ENCODE measurements around the gene XDH. TPM values are rescaled to one million over a fixed set of nuclear protein-coding genes. Genes with fewer than 3 reads are reported as not detected.
A peak's percentile ranks its signal among the peaks of the same experiment; 100 is the strongest.

Gene XDH
- total and polyA plus RNA-seq, 8 donors: 0.06 to 40.8 (median 2.4) TPM

DNA sequence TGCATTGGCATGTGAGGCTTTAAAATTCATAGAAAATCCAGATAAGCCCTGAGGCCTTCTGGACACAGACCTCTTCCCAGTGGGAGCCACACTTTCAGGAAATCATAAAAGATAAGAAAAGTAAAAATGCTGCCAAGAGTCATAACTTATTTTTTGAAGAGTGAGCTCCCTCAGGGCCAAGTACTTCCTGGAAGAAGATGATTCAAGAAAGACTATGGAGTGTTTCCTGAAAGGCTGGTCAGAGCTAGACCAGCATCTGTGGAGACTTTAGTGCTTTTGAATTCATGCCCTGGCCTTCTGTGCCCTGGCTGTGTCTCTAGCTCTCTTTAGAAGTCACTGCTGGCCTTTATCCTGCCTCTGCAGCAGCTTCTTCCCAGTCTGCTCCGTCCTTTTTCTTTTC is 6.4 kb upstream of the XDH start:
- intact Hi-C loops (cut with DNase I; ENCODE audit: low total_unique reads): no loop called here
- no peaks in the 10 kb centered on the region for H3K36me3 ChIP-seq
- 56 to 89% (median 77%) methylated on average over 1 of the region's 1 CpG for WGBS, 5 donors
- H3K4me3 ChIP-seq: no peak overlapping the region
- peaks cover 0 to 6% (median 2%) of the 10 kb centered on the region in 4 donors for H3K4me1 ChIP-seq
- no peaks in the 10 kb centered on the region for H3K27me3 ChIP-seq
- DNase-seq: no peak
- no peak overlapping the region for H3K27ac ChIP-seq
- peaks cover 0 to 24% (median 13%) of the 10 kb centered on the region in 4 donors for H3K9me3 ChIP-seq
- TF ChIP-seq, protein P1, sequence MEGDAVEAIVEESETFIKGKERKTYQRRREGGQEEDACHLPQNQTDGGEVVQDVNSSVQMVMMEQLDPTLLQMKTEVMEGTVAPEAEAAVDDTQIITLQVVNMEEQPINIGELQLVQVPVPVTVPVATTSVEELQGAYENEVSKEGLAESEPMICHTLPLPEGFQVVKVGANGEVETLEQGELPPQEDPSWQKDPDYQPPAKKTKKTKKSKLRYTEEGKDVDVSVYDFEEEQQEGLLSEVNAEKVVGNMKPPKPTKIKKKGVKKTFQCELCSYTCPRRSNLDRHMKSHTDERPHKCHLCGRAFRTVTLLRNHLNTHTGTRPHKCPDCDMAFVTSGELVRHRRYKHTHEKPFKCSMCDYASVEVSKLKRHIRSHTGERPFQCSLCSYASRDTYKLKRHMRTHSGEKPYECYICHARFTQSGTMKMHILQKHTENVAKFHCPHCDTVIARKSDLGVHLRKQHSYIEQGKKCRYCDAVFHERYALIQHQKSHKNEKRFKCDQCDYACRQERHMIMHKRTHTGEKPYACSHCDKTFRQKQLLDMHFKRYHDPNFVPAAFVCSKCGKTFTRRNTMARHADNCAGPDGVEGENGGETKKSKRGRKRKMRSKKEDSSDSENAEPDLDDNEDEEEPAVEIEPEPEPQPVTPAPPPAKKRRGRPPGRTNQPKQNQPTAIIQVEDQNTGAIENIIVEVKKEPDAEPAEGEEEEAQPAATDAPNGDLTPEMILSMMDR (IDR thresholded peaks at IDR 0.05): no peak
- TF ChIP-seq POLR2AphosphoS5 (IDR thresholded peaks at IDR 0.05) (no peak), POLR2A (IDR thresholded peaks at IDR 0.05) (no peak), EP300 (IDR thresholded peaks at IDR 0.05) (no peak)

DNA sequence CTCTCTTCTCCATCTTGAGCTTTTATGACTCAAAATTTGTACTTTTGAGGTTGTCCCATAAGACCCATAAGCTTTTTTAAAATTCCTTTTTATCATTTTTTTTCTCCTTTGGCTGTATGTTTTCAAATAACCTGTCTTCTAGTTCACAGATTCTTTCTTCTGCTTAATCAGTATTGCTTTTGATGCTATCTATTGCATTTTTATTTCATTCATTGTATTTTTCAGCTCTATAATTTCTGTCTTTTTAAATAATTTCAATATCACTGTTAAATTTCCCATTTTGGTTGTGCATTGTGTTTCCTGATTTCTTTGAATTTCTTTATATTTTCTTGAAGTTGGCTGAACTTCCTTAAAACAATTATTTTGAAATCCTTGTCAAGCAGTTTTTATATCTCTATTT is 4.8 kb upstream of the XDH start:
- Histone ChIP-seq H3K9me3 (peaks cover 0 to 24% (median 13%) of the 10 kb centered on the region in 4 donors), H3K4me1 (peaks cover 0 to 22% (median 9%) of the 10 kb centered on the region in 4 donors), H3K36me3 (no peaks in the 10 kb centered on the region), H3K27me3 (no peaks in the 10 kb centered on the region), H3K27ac (no peak overlapping the region), H3K4me3 (no peak overlapping the region)
- DNase-seq: no peak
- intact Hi-C loops (cut with DNase I; ENCODE audit: low total_unique reads): no loop called here
- TF ChIP-seq POLR2AphosphoS5 (IDR thresholded peaks at IDR 0.05) (no peak), EP300 (IDR thresholded peaks at IDR 0.05) (no peak), POLR2A (IDR thresholded peaks at IDR 0.05) (no peak)
- TF ChIP-seq, protein P1 (IDR thresholded peaks at IDR 0.05): no peak

DNA sequence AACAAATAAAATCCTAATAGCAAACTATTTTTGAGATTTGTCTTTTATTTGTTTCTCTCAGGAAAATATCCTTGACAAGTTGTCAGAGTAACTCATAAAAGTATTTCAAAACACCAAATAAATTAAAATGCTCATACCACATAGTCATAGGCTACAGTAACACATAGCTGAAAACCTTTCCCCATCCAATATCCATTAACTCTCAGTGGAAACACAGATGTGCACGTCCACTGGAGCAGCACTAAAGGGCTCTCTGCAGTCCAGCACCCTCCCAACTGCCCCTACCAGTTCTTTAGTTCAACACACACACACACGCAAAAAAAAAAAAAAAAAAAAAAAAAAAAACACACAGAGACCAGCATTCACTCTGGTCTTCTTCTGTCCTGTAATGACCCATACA is 879 bp upstream of the XDH start:
- Histone ChIP-seq H3K4me3 (no peak overlapping the region), H3K36me3 (no peaks in the 10 kb centered on the region), H3K27ac (peak overlapping the region in 1 of 5 donors; percentile 43), H3K9me3 (peaks cover 0 to 23% (median 13%) of the 10 kb centered on the region in 4 donors), H3K4me1 (peaks cover 0 to 28% (median 13%) of the 10 kb centered on the region in 4 donors), H3K27me3 (no peaks in the 10 kb centered on the region)
- DNase-seq: peak in 1 of 2 donors; percentile 29
- intact Hi-C loops (cut with DNase I; ENCODE audit: low total_unique reads): no loop called here
- 25 to 44% (median 35%) methylated on average over 2 of the region's 2 CpGs for WGBS, 5 donors
- no peak for TF ChIP-seq POLR2AphosphoS5 (IDR thresholded peaks at IDR 0.05)
- no peak for TF ChIP-seq EP300 (IDR thresholded peaks at IDR 0.05)
- TF ChIP-seq, protein P1 (IDR thresholded peaks at IDR 0.05): no peak
- no peak for TF ChIP-seq POLR2A (IDR thresholded peaks at IDR 0.05)

DNA sequence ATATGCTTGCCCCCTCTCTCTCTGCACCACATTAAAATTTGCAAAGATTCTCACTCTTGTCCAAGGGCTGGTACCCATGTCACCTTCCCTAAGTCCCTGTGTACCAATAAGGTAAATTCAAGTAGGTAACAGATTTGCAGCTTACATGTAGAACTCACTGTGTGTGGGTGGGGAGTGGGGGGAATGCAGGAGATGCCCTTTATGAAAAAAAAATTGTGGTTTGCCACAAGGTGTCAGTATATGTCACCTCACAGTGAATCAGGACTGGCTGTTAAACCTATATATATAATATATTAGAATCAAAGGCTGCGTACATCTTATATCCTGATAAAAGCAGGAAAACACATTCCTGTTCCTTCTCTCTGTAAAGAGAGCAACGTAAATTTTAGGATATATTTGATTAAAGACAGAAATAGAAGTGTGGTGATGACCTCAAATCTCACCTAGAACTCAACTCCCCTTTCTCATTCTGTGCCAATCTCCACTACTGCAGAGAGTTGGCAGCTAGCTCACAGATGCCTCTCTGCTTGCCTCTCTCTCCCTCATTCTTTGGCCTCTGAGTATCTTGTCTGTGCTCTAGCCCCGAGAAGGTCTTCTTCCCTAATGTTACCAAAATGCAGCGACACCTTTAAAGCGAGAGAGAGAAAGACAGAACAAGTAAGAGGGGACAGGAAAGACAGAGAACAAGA is 536 bp downstream of the XDH start:
- intact Hi-C loops (cut with DNase I; ENCODE audit: low total_unique reads): no loop called here

More for the DNA sequence above, 536 bp downstream of the XDH start:
- peak overlapping the region in 1 of 5 donors; percentile 43 for H3K27ac ChIP-seq
- no peaks in the 10 kb centered on the region for H3K36me3 ChIP-seq
- peak overlapping the region in 1 of 4 donors; percentile 21 for H3K4me3 ChIP-seq
- H3K4me1 ChIP-seq: peaks cover 0 to 28% (median 13%) of the 10 kb centered on the region in 4 donors
- no peaks in the 10 kb centered on the region for H3K27me3 ChIP-seq
- DNase-seq: peak in 1 of 2 donors; percentile 36
- peaks cover 0 to 10% (median 2%) of the 10 kb centered on the region in 4 donors for H3K9me3 ChIP-seq
- WGBS, 5 donors: 42 to 64% (median 52%) methylated on average over 5 of the region's 5 CpGs
- TF ChIP-seq, protein P1 (IDR thresholded peaks at IDR 0.05): no peak
